HFFc6 (cell line): ENCODE results near the gene GRK3. TPM values are rescaled to one million over a fixed set of nuclear protein-coding genes. Genes with fewer than 3 reads are reported as not detected.

Experiments used
- DNase-seq: peaks from one replicate; pipeline ENCODE4 v3.0.0-alpha.2; 2018
- H3K27ac Mint-ChIP-seq: 2 replicates; pipeline ENCODE4 v1.8.0; 2020; ENCODE audit warnings: mild to moderate bottlenecking, mixed read lengths
- H3K27me3 Mint-ChIP-seq: 2 replicates; pipeline ENCODE4 v1.8.0; 2021; ENCODE audit warnings: mild to moderate bottlenecking, moderate library complexity, mixed read lengths; ENCODE audit not compliant: insufficient read depth
- H3K36me3 Mint-ChIP-seq: 2 replicates; pipeline ENCODE4 v1.8.0; 2021; ENCODE audit warnings: low read depth, mixed read lengths
- H3K4me1 Mint-ChIP-seq: 2 replicates; pipeline ENCODE4 v1.8.0; 2020; ENCODE audit warnings: low read depth, mixed read lengths
- H3K4me3 Mint-ChIP-seq: 2 replicates; pipeline ENCODE4 v1.8.0; 2020; ENCODE audit warnings: mild to moderate bottlenecking, moderate library complexity, mixed read lengths
- H3K9me3 Mint-ChIP-seq: 2 replicates; pipeline ENCODE4 v1.8.0; 2020; ENCODE audit warnings: mild to moderate bottlenecking, mixed read lengths
- total RNA-seq, 6 experiments: library from RNA; stranded (reverse); fragmentation: NEBNext Ultra II Directional; extraction: Animal tissue kit (Norgen Biotek cat#: 25700); gene quantifications; 2 replicates in 1 of 6; 3 replicates in 5 of 6; pipeline ENCODE4 v1.2.3, GENCODE V29; 2021
- TF ChIP-seq, protein P1 (sequence below): fragments of 200-600 bp; sonication (generic); IDR thresholded peaks from 2 replicates; pipeline ENCODE4 v1.5.0; 2021; ENCODE audit warnings: antibody characterized with exemption, mild to moderate bottlenecking

The GRK3 gene
- total RNA-seq, 6 experiments from 2014 or later: 0.05 TPM; not detected in 5

DNA sequence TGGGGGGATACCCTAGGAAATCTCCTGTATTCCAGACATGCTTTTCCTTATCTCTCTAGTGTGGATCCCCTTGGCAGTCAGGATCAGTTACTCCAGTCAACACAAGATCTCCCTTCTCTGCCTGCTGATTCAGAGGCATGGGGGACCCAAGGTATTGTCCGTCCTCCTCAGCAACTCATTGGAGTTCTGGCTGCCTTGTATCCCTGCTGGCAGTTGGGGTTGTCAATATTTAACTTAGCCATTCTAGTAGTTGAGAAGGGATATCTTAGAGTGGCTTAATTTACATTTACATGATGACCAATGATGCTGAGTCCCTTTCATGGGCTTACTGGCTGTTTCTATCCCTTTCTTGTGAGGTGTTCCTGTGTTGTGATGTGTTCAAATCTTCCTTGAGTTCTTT lies 74.2 kb downstream of the GRK3 start:
- H3K36me3 Mint-ChIP-seq: no peaks in the 10 kb centered on the region
- no peaks in the 10 kb centered on the region for H3K4me1 Mint-ChIP-seq
- no peak overlapping the region for H3K27ac Mint-ChIP-seq
- H3K4me3 Mint-ChIP-seq: no peak overlapping the region
- no peaks in the 10 kb centered on the region; the same call in 1 of the 2 replicates for H3K27me3 Mint-ChIP-seq
- peaks cover 30% of the 10 kb centered on the region for H3K9me3 Mint-ChIP-seq
- TF ChIP-seq, protein P1, sequence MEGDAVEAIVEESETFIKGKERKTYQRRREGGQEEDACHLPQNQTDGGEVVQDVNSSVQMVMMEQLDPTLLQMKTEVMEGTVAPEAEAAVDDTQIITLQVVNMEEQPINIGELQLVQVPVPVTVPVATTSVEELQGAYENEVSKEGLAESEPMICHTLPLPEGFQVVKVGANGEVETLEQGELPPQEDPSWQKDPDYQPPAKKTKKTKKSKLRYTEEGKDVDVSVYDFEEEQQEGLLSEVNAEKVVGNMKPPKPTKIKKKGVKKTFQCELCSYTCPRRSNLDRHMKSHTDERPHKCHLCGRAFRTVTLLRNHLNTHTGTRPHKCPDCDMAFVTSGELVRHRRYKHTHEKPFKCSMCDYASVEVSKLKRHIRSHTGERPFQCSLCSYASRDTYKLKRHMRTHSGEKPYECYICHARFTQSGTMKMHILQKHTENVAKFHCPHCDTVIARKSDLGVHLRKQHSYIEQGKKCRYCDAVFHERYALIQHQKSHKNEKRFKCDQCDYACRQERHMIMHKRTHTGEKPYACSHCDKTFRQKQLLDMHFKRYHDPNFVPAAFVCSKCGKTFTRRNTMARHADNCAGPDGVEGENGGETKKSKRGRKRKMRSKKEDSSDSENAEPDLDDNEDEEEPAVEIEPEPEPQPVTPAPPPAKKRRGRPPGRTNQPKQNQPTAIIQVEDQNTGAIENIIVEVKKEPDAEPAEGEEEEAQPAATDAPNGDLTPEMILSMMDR: no peak
- DNase-seq: no peak

DNA sequence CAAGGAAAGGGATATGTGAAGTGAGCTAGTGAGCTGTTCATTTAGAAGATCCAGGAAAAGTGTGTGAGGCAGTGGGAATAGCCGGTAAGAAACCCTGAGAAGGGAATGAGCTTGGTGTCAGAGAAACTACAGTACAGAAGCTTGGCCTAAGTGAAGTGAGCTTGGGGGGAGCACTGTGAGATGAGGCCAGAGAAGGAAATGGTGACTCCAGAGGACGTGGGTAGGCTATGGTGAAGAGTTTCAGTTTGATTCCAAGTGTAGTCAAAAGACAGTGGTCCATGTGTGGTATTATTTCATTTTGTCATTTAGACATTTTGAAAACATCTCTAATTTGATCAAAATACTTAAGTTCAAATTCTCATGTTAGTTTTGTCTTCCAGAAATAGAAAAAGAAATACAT lies 77.2 kb downstream of the GRK3 start:
- H3K27me3 Mint-ChIP-seq: no peaks in the 10 kb centered on the region; the same call in 1 of the 2 replicates
- no peaks in the 10 kb centered on the region for H3K4me1 Mint-ChIP-seq
- H3K9me3 Mint-ChIP-seq: peaks cover 43% of the 10 kb centered on the region
- TF ChIP-seq, protein P1: no peak
- DNase-seq: no peak
- no peak overlapping the region for H3K4me3 Mint-ChIP-seq
- no peak overlapping the region for H3K27ac Mint-ChIP-seq
- H3K36me3 Mint-ChIP-seq: no peaks in the 10 kb centered on the region

DNA sequence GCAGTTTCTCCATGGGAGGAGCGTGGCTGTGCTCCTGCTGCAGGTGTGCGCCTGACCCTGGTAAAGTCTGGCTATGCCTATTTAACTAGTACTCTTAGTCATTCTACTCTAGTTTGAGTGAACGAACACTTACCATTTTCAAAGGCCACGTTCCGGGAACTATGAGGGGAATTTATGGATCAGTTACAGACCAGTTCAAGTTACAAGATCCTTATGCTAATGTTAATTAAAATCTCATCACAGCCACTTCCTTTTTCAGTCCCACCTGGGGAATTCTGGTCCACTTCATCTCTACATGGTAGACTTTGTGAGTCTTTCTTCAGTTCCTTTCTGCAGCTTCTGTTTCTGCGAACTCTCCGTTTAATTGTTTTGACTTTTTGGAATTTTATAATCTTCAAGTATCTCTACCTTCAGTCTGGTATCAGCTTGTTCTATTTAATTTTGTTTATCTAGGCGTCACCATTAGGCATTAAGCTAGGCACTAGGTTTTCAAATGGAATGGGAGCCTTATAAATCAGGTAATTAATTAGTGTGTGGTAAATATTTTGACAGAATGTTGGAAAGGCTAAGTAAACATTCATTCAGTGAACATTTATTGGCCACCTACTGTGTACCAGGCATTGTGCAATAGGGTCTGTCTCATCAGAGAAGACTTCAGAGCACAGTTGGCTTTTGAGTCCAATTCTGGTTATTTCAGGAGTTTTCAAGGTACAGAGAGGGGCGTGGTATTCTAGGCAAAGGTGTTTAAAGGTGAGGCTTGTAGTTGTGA lies 78.9 kb downstream of the GRK3 start:
- H3K36me3 Mint-ChIP-seq: no peaks in the 10 kb centered on the region
- H3K4me1 Mint-ChIP-seq: no peaks in the 10 kb centered on the region
- H3K9me3 Mint-ChIP-seq: peaks cover 45% of the 10 kb centered on the region
- no peak overlapping the region for H3K4me3 Mint-ChIP-seq
- no peak overlapping the region for H3K27ac Mint-ChIP-seq
- TF ChIP-seq, protein P1: no peak
- no peak for DNase-seq
- H3K27me3 Mint-ChIP-seq: no peaks in the 10 kb centered on the region; the same call in 1 of the 2 replicates

DNA sequence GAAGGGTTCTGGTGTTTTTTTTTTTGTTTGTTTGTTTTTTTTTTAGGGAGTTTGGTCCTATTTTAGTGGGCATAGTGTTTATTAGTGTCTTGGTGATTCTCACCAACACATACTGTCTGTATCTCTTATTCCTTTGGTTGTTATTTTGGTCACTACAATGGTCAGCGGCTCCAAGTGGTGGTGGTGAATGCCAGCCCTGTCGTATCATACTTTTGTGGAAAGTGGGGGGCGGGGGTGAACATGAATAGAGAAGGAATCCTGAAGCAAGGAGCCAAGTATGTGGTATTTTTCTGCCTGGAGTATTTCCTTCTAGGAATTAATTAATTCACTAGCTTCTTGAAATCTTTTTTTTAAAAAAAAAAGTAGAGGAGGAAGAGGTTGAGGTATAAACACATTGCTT lies 79.6 kb downstream of the GRK3 start:
- H3K36me3 Mint-ChIP-seq: no peaks in the 10 kb centered on the region
- H3K27ac Mint-ChIP-seq: no peak overlapping the region
- DNase-seq: no peak
- H3K4me1 Mint-ChIP-seq: no peaks in the 10 kb centered on the region
- H3K9me3 Mint-ChIP-seq: peaks cover 40% of the 10 kb centered on the region
- H3K27me3 Mint-ChIP-seq: no peaks in the 10 kb centered on the region; the same call in 1 of the 2 replicates
- no peak overlapping the region for H3K4me3 Mint-ChIP-seq
- TF ChIP-seq, protein P1: no peak

DNA sequence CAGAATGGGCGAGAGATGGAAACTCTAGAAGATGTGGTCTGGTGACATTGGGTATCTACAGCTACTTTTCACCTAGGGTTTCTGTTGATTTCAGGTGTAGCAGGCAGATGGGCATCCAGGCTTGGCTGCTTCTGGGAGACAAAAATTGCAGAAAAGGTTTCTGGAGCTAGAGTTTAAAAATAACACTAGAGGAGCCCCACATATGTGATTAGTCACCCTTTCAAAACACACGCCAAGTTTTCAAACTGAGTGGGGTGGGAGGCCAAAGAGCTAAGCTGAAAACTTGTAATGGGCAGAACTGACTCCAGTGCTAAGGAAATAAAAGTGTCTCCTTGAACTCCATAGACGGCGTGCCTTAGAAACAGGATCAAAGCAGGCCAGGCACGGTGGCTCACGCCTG lies 80.8 kb downstream of the GRK3 start:
- peaks cover 40% of the 10 kb centered on the region for H3K9me3 Mint-ChIP-seq
- H3K36me3 Mint-ChIP-seq: no peaks in the 10 kb centered on the region
- no peaks in the 10 kb centered on the region for H3K4me1 Mint-ChIP-seq
- no peak for DNase-seq
- H3K27ac Mint-ChIP-seq: no peak overlapping the region
- H3K4me3 Mint-ChIP-seq: no peak overlapping the region
- no peaks in the 10 kb centered on the region; the same call in 1 of the 2 replicates for H3K27me3 Mint-ChIP-seq
- TF ChIP-seq, protein P1: no peak
